Mesodermal cell (in vitro differentiated cells): ENCODE results near the gene SCN5A.

Experiments used
- H3K27ac ChIP-seq: 2 replicates; pipeline ENCODE4 v1.7.0; 2013; ENCODE audit warnings: mild to moderate bottlenecking, low read depth, low read length, moderate library complexity; ENCODE audit not compliant: severe bottlenecking
- H3K36me3 ChIP-seq: 2 replicates; pipeline ENCODE4 v1.7.1; 2013; ENCODE audit warnings: mild to moderate bottlenecking, low read length, moderate library complexity; ENCODE audit not compliant: control insufficient read depth, insufficient read depth
- H3K4me1 ChIP-seq: one replicate; pipeline ENCODE4 v1.7.1; 2013; ENCODE audit warnings: mild to moderate bottlenecking, low read length; ENCODE audit not compliant: insufficient read depth, control insufficient read depth, poor library complexity, severe bottlenecking
- H3K4me3 ChIP-seq: 2 replicates; pipeline ENCODE4 v1.7.0; 2013; ENCODE audit warnings: low read length, control low read depth, mild to moderate bottlenecking; ENCODE audit not compliant: insufficient read depth, poor library complexity, severe bottlenecking; ENCODE audit errors: extremely low read depth
- H3K9me3 ChIP-seq: 2 replicates; pipeline ENCODE4 v1.7.1; 2013; ENCODE audit warnings: mild to moderate bottlenecking, low read length, moderate library complexity; ENCODE audit not compliant: control insufficient read depth
- WGBS, 2 experiments: methylation state at CpG; one replicate each; pipeline ENCODE4 v1.1.5; 2013; ENCODE audit warnings: missing lambda C conversion rate in 2 of 2; ENCODE audit not compliant: insufficient coverage in 2 of 2; 5-methylcytosine and 5-hydroxymethylcytosine counted together

Gene SCN5A

GRCh38 chr3:38647217-38647970 is 2.1 kb downstream of the SCN5A start:
- Histone ChIP-seq H3K4me3 (no peak overlapping the region), H3K36me3 (no peaks in the 10 kb centered on the region), H3K9me3 (no peaks in the 10 kb centered on the region), H3K27ac (no peak overlapping the region), H3K4me1 (no peaks in the 10 kb centered on the region)
- WGBS, 2 experiments = 79 to 92% methylated on average over 5 to 6 of the region's 7 CpGs

- no peaks in the 10 kb centered on the region for H3K36me3 ChIP-seq
- WGBS, 2 experiments = 65 to 77% methylated on average over 3 of the region's 3 CpGs
Observed at GRCh38 chr3:38646630-38647029, 2.9 kb downstream of the SCN5A start.

GRCh38 chr3:38646062-38646461 is 3.4 kb downstream of the SCN5A start:
- Histone ChIP-seq H3K36me3 (no peaks in the 10 kb centered on the region), H3K4me1 (no peaks in the 10 kb centered on the region), H3K27ac (no peak overlapping the region), H3K9me3 (no peaks in the 10 kb centered on the region), H3K4me3 (no peak overlapping the region)
- WGBS, 2 experiments = 92 to 94% methylated on average over 2 of the region's 4 CpGs

More at GRCh38 chr3:38646630-38647029, 2.9 kb downstream of the SCN5A start:
- Histone ChIP-seq H3K4me3 (no peak overlapping the region), H3K4me1 (no peaks in the 10 kb centered on the region), H3K9me3 (no peaks in the 10 kb centered on the region), H3K27ac (no peak overlapping the region)

- no peak overlapping the region for H3K4me3 ChIP-seq
- no peaks in the 10 kb centered on the region for H3K4me1 ChIP-seq
- H3K9me3 ChIP-seq = no peaks in the 10 kb centered on the region
- 74 to 87% methylated on average over 8 of the region's 8 CpGs for WGBS, 2 experiments
- H3K36me3 ChIP-seq = no peaks in the 10 kb centered on the region
- no peak overlapping the region for H3K27ac ChIP-seq
Observed at GRCh38 chr3:38645601-38646000, 3.9 kb downstream of the SCN5A start.

GRCh38 chr3:38645076-38645475 is 4.4 kb downstream of the SCN5A start:
- Histone ChIP-seq H3K9me3 (no peaks in the 10 kb centered on the region), H3K27ac (no peak overlapping the region), H3K4me3 (no peak overlapping the region), H3K4me1 (no peaks in the 10 kb centered on the region), H3K36me3 (no peaks in the 10 kb centered on the region)
- WGBS, 2 experiments = 73 to 74% methylated on average over 4 of the region's 4 CpGs

- no peak overlapping the region for H3K4me3 ChIP-seq
- H3K27ac ChIP-seq = no peak overlapping the region
- H3K4me1 ChIP-seq = no peaks in the 10 kb centered on the region
- H3K9me3 ChIP-seq = no peaks in the 10 kb centered on the region
- 87 to 97% methylated on average over 2 to 6 of the region's 7 CpGs for WGBS, 2 experiments
- no peaks in the 10 kb centered on the region for H3K36me3 ChIP-seq
Observed at GRCh38 chr3:38644662-38645053, 4.8 kb downstream of the SCN5A start.

GRCh38 chr3:38644016-38644661 is 5.3 kb downstream of the SCN5A start:
- WGBS, 2 experiments = 80 to 90% methylated on average over 1 to 2 of the region's 7 CpGs

GRCh38 chr3:38643592-38643991 is 5.9 kb downstream of the SCN5A start:
- H3K4me3 ChIP-seq = no peak overlapping the region

More at GRCh38 chr3:38644016-38644661, 5.3 kb downstream of the SCN5A start:
- no peaks in the 10 kb centered on the region for H3K36me3 ChIP-seq
- no peak overlapping the region for H3K4me3 ChIP-seq
- H3K27ac ChIP-seq = no peak overlapping the region
- H3K4me1 ChIP-seq = no peaks in the 10 kb centered on the region
- no peaks in the 10 kb centered on the region for H3K9me3 ChIP-seq

GRCh38 chr3:38643090-38643489 is 6.4 kb downstream of the SCN5A start:
- H3K36me3 ChIP-seq = no peaks in the 10 kb centered on the region
- no peak overlapping the region for H3K27ac ChIP-seq
- H3K9me3 ChIP-seq = no peaks in the 10 kb centered on the region
- no peaks in the 10 kb centered on the region for H3K4me1 ChIP-seq
- 87 to 93% methylated on average over 6 of the region's 8 CpGs for WGBS, 2 experiments
- H3K4me3 ChIP-seq = no peak overlapping the region

More at GRCh38 chr3:38643592-38643991, 5.9 kb downstream of the SCN5A start:
- WGBS, 2 experiments = 67 to 88% methylated on average over 1 to 4 of the region's 5 CpGs
- H3K4me1 ChIP-seq = no peaks in the 10 kb centered on the region
- H3K27ac ChIP-seq = no peak overlapping the region
- H3K9me3 ChIP-seq = no peaks in the 10 kb centered on the region
- H3K36me3 ChIP-seq = no peaks in the 10 kb centered on the region

- Histone ChIP-seq H3K4me1 (peaks cover 4% of the 10 kb centered on the region), H3K9me3 (no peaks in the 10 kb centered on the region), H3K36me3 (no peaks in the 10 kb centered on the region), H3K27ac (no peak overlapping the region), H3K4me3 (no peak overlapping the region)
- 55 to 57% methylated on average over 7 to 8 of the region's 8 CpGs for WGBS, 2 experiments
Observed at GRCh38 chr3:38641461-38642110, 7.9 kb downstream of the SCN5A start.
